ENCODE data around the gene COL7A1. TPM values are rescaled to one million over a fixed set of nuclear protein-coding genes. Genes with fewer than 3 reads are reported as not detected.

COL7A1 gene
- total RNA-seq, 8 experiments from 2014 or later = 7.0 to 27.9 (median 13.0) TPM

- Histone ChIP-seq H3K27ac (no peak overlapping the region), H3K4me3 (no peak overlapping the region), H3K4me1 (replicated peaks in 1 of 2) (no peaks in the 10 kb centered on the region)
- ATAC-seq (replicated peaks in 6 of 8) = no peak
- WGBS, 10 experiments = 87 to 100% (median 94%) methylated on average over 2 to 5 of the region's 10 CpGs; no CpG with 5 or more reads in 7 of the 10 experiments
- in situ Hi-C loops (cut with MboI; ENCODE audit: low pct_unique_long_range_greater_than_20kb in 2 of 9, low sequenced_read_pairs in 9 of 9, unreplicated experiment in 9 of 9) = no loop called here
These were observed 21.1 kb downstream of the COL7A1 start for GRCh38 chr3:48573973-48574585.

- WGBS, 10 experiments = 60% methylated on average over 1 of the region's 7 CpGs; no CpG with 5 or more reads in 9 of the 10 experiments
- in situ Hi-C loops (cut with MboI; ENCODE audit: low pct_unique_long_range_greater_than_20kb in 2 of 9, low sequenced_read_pairs in 9 of 9, unreplicated experiment in 9 of 9) = no loop called here
- Histone ChIP-seq H3K27ac (no peak overlapping the region), H3K4me1 (replicated peaks in 1 of 2) (no peaks in the 10 kb centered on the region), H3K4me3 (no peak overlapping the region)
- no peak for ATAC-seq (replicated peaks in 6 of 8)
These were observed 22.6 kb downstream of the COL7A1 start for GRCh38 chr3:48572517-48572916.

GRCh38 chr3:48571938-48572337, 23.2 kb downstream of the COL7A1 start:
- in situ Hi-C loops (cut with MboI; ENCODE audit: low pct_unique_long_range_greater_than_20kb in 2 of 9, low sequenced_read_pairs in 9 of 9, unreplicated experiment in 9 of 9) = no loop called here
- Histone ChIP-seq H3K27ac (no peak overlapping the region), H3K4me3 (no peak overlapping the region), H3K4me1 (replicated peaks in 1 of 2) (no peaks in the 10 kb centered on the region)
- 74% methylated on average over 6 of the region's 12 CpGs; no CpG with 5 or more reads in 9 of the 10 experiments for WGBS, 10 experiments
- ATAC-seq (replicated peaks in 6 of 8) = no peak

GRCh38 chr3:48569808-48570450, 25.2 kb downstream of the COL7A1 start:
- 90 to 100% methylated on average over 1 to 2 of the region's 18 CpGs; no CpG with 5 or more reads in 8 of the 10 experiments for WGBS, 10 experiments
- in situ Hi-C loops (cut with MboI; ENCODE audit: low pct_unique_long_range_greater_than_20kb in 2 of 9, low sequenced_read_pairs in 9 of 9, unreplicated experiment in 9 of 9) = no loop called here
- Histone ChIP-seq H3K27ac (no peak overlapping the region), H3K4me3 (no peak overlapping the region), H3K4me1 (replicated peaks in 1 of 2) (no peaks in the 10 kb centered on the region)
- no peak for ATAC-seq (replicated peaks in 6 of 8)

- no peaks in the 10 kb centered on the region for H3K4me1 ChIP-seq (replicated peaks in 1 of 2)
- WGBS, 10 experiments = 100% methylated on average over 1 of the region's 10 CpGs; no CpG with 5 or more reads in 9 of the 10 experiments
- no peak overlapping the region for H3K4me3 ChIP-seq
- no peak overlapping the region for H3K27ac ChIP-seq
- no peak for ATAC-seq (replicated peaks in 6 of 8)
- in situ Hi-C loops (cut with MboI; ENCODE audit: low pct_unique_long_range_greater_than_20kb in 2 of 9, low sequenced_read_pairs in 9 of 9, unreplicated experiment in 9 of 9) = no loop called here
These were observed 25.7 kb downstream of the COL7A1 start for GRCh38 chr3:48569400-48569799.

- no peak overlapping the region for H3K4me3 ChIP-seq
- in situ Hi-C loops (cut with MboI; ENCODE audit: low pct_unique_long_range_greater_than_20kb in 2 of 9, low sequenced_read_pairs in 9 of 9, unreplicated experiment in 9 of 9) = no loop called here
- peaks cover 6 to 7% of the 10 kb centered on the region in 2 donors for H3K4me1 ChIP-seq (replicated peaks in 1 of 2)
- ATAC-seq (replicated peaks in 6 of 8) = no peak
- 80% methylated on average over 2 of the region's 7 CpGs; no CpG with 5 or more reads in 9 of the 10 experiments for WGBS, 10 experiments
- H3K27ac ChIP-seq = no peak overlapping the region
These were observed 26.7 kb downstream of the COL7A1 start for GRCh38 chr3:48568476-48568875.

GRCh38 chr3:48567500-48567899, 27.6 kb downstream of the COL7A1 start:
- WGBS, 10 experiments = 67% methylated on average over 1 of the region's 11 CpGs; no CpG with 5 or more reads in 9 of the 10 experiments
- no peak for ATAC-seq (replicated peaks in 6 of 8)
- in situ Hi-C loops (cut with MboI; ENCODE audit: low pct_unique_long_range_greater_than_20kb in 2 of 9, low sequenced_read_pairs in 9 of 9, unreplicated experiment in 9 of 9) = no loop called here
- Histone ChIP-seq H3K27ac (no peak overlapping the region), H3K4me3 (no peak overlapping the region), H3K4me1 (replicated peaks in 1 of 2) (peaks cover 15 to 16% of the 10 kb centered on the region in 2 donors)

- Histone ChIP-seq H3K4me3 (no peak overlapping the region), H3K4me1 (replicated peaks in 1 of 2) (peaks cover 15 to 16% of the 10 kb centered on the region in 2 donors), H3K27ac (no peak overlapping the region)
- 60 to 100% (median 82%) methylated on average over 1 to 4 of the region's 5 CpGs; no CpG with 5 or more reads in 6 of the 10 experiments for WGBS, 10 experiments
- ATAC-seq (replicated peaks in 6 of 8) = no peak
- in situ Hi-C loops (cut with MboI; ENCODE audit: low pct_unique_long_range_greater_than_20kb in 2 of 9, low sequenced_read_pairs in 9 of 9, unreplicated experiment in 9 of 9) = no loop called here
These were observed 28.0 kb downstream of the COL7A1 start for GRCh38 chr3:48567090-48567489.

GRCh38 chr3:48566401-48566760, 28.7 kb downstream of the COL7A1 start:
- H3K4me1 ChIP-seq (replicated peaks in 1 of 2) = peaks cover 16% of the 10 kb centered on the region in 2 donors
- H3K27ac ChIP-seq = no peak overlapping the region
- ATAC-seq (replicated peaks in 6 of 8) = no peak
- WGBS, 10 experiments = 100% methylated on average over 2 of the region's 9 CpGs; no CpG with 5 or more reads in 9 of the 10 experiments
- no peak overlapping the region for H3K4me3 ChIP-seq
- in situ Hi-C loops (cut with MboI; ENCODE audit: low pct_unique_long_range_greater_than_20kb in 2 of 9, low sequenced_read_pairs in 9 of 9, unreplicated experiment in 9 of 9) = no loop called here

- peak in 3 of 8 experiments; percentile 9 to 55 (median 40) for ATAC-seq (replicated peaks in 6 of 8)
- no peak overlapping the region for H3K4me3 ChIP-seq
- in situ Hi-C loops (cut with MboI; ENCODE audit: low pct_unique_long_range_greater_than_20kb in 2 of 9, low sequenced_read_pairs in 9 of 9, unreplicated experiment in 9 of 9) = no loop called here
- peaks cover 20 to 21% of the 10 kb centered on the region in 2 donors for H3K4me1 ChIP-seq (replicated peaks in 1 of 2)
- 14 to 77% (median 51%) methylated on average over 2 to 4 of the region's 7 CpGs; no CpG with 5 or more reads in 2 of the 10 experiments for WGBS, 10 experiments
- H3K27ac ChIP-seq = no peak overlapping the region
These were observed 29.3 kb downstream of the COL7A1 start for GRCh38 chr3:48565591-48566400.

- no peak for ATAC-seq (replicated peaks in 6 of 8)
- in situ Hi-C loops (cut with MboI; ENCODE audit: low pct_unique_long_range_greater_than_20kb in 2 of 9, low sequenced_read_pairs in 9 of 9, unreplicated experiment in 9 of 9) = no loop called here
- Histone ChIP-seq H3K27ac (no peak overlapping the region), H3K4me1 (replicated peaks in 1 of 2) (peaks cover 26 to 28% of the 10 kb centered on the region in 2 donors), H3K4me3 (no peak overlapping the region)
- 71 to 96% methylated on average over 4 of the region's 11 CpGs; no CpG with 5 or more reads in 8 of the 10 experiments for WGBS, 10 experiments
These were observed 29.9 kb downstream of the COL7A1 start for GRCh38 chr3:48565186-48565585.

- H3K27ac ChIP-seq = no peak overlapping the region
- H3K4me3 ChIP-seq = no peak overlapping the region
- H3K4me1 ChIP-seq (replicated peaks in 1 of 2) = peaks cover 31 to 32% of the 10 kb centered on the region in 2 donors
- ATAC-seq (replicated peaks in 6 of 8) = no peak
- in situ Hi-C loops (cut with MboI; ENCODE audit: low pct_unique_long_range_greater_than_20kb in 2 of 9, low sequenced_read_pairs in 9 of 9, unreplicated experiment in 9 of 9) = no loop called here
- 80 to 100% methylated on average over 1 of the region's 11 CpGs; no CpG with 5 or more reads in 8 of the 10 experiments for WGBS, 10 experiments
These were observed 30.5 kb downstream of the COL7A1 start for GRCh38 chr3:48564667-48565066.

- peak in 1 of 8 experiments; percentile 5 for ATAC-seq (replicated peaks in 6 of 8)
- 20 to 85% methylated on average over 1 to 5 of the region's 10 CpGs; no CpG with 5 or more reads in 8 of the 10 experiments for WGBS, 10 experiments
- Histone ChIP-seq H3K4me3 (no peak overlapping the region), H3K4me1 (replicated peaks in 1 of 2) (peaks cover 32 to 38% of the 10 kb centered on the region in 2 donors), H3K27ac (peak overlapping the region in 1 of 2 donors; percentile 28)
- in situ Hi-C loops (cut with MboI; ENCODE audit: low pct_unique_long_range_greater_than_20kb in 2 of 9, low sequenced_read_pairs in 9 of 9, unreplicated experiment in 9 of 9) = no loop called here
These were observed 31.1 kb downstream of the COL7A1 start for GRCh38 chr3:48564022-48564421.

Measured in motor neuron (in vitro differentiated cells).